HL-60 (cell line): ENCODE results near the gene NRXN3.
A peak's percentile ranks its signal among the peaks of the same experiment; 100 is the strongest.

Source experiments
- DNase-seq, 2 experiments: peaks; one replicate each; pipeline ENCODE4 v3.0.0-alpha.2; 2010 to 2020; ENCODE audit warnings: low read depth in 1 of 2, low spot score in 1 of 2
- H3K27ac ChIP-seq: fragments of 250-450 bp; sonication (Bioruptor Pico); replicated peaks from 2 replicates; pipeline ENCODE4 v1.5.1; 2020; ENCODE audit warnings: mild to moderate bottlenecking, moderate library complexity
- H3K27me3 ChIP-seq: fragments of 250-450 bp; sonication (Bioruptor Pico); 2 replicates; pipeline ENCODE4 v1.5.1; 2021; ENCODE audit warnings: mild to moderate bottlenecking, moderate library complexity; ENCODE audit not compliant: insufficient read depth, poor library complexity, severe bottlenecking
- H3K4me3 ChIP-seq: replicated peaks from 2 replicates; pipeline ENCODE4 v1.5.1; 2011; ENCODE audit warnings: mild to moderate bottlenecking, control low read depth, low read length; ENCODE audit not compliant: insufficient read depth
- GABPA ChIP-seq: IDR thresholded peaks from 2 replicates; pipeline ENCODE4 v1.6.1; 2012; ENCODE audit warnings: low read depth
- POLR2AphosphoS5 ChIP-seq: IDR thresholded peaks from 2 replicates; pipeline ENCODE4 v1.6.1; 2012; ENCODE audit warnings: low read depth
- REST ChIP-seq: IDR thresholded peaks from 2 replicates; pipeline ENCODE4 v1.6.1; 2012; ENCODE audit warnings: low read depth; ENCODE audit not compliant: insufficient replicate concordance
- SPI1 ChIP-seq: IDR thresholded peaks from 2 replicates; pipeline ENCODE4 v1.6.1; 2012; ENCODE audit warnings: low read depth, mild to moderate bottlenecking, borderline replicate concordance
- TF ChIP-seq, protein P1 (sequence below): IDR thresholded peaks from one replicate; pipeline ENCODE4 v1.5.1; 2011; ENCODE audit warnings: low read length, control low read depth, inconsistent platforms; ENCODE audit not compliant: insufficient read depth

Gene NRXN3

DNA sequence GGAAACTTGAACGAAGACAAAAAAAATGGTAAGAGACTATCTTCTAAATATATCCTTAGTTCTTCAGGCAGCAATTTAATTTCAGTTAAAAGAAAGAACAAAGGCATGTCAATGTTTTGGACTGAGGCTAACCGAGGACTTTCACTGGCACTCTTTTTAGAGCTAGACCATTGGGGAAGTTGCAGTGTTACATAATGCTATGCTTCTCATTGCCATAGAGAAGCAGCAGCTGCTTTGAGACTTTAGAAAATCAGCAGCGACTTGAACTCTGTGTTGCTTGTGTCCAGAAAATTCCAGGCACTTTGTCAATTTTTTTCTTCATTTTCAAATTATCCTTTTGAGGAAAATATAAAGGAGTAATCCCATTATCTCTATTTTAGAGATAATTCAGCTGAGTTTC lies 964.2 kb downstream of the NRXN3 start:
- Histone ChIP-seq H3K27me3 (no peaks in the 10 kb centered on the region), H3K4me3 (no peak overlapping the region), H3K27ac (no peak overlapping the region)
- DNase-seq, result peak in 1 of 2 experiments; percentile 33
- TF ChIP-seq GABPA, result no peak
- TF ChIP-seq SPI1, result no peak
- no peak for TF ChIP-seq POLR2AphosphoS5
- TF ChIP-seq, protein P1, sequence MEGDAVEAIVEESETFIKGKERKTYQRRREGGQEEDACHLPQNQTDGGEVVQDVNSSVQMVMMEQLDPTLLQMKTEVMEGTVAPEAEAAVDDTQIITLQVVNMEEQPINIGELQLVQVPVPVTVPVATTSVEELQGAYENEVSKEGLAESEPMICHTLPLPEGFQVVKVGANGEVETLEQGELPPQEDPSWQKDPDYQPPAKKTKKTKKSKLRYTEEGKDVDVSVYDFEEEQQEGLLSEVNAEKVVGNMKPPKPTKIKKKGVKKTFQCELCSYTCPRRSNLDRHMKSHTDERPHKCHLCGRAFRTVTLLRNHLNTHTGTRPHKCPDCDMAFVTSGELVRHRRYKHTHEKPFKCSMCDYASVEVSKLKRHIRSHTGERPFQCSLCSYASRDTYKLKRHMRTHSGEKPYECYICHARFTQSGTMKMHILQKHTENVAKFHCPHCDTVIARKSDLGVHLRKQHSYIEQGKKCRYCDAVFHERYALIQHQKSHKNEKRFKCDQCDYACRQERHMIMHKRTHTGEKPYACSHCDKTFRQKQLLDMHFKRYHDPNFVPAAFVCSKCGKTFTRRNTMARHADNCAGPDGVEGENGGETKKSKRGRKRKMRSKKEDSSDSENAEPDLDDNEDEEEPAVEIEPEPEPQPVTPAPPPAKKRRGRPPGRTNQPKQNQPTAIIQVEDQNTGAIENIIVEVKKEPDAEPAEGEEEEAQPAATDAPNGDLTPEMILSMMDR, result no peak
- TF ChIP-seq REST, result no peak

DNA sequence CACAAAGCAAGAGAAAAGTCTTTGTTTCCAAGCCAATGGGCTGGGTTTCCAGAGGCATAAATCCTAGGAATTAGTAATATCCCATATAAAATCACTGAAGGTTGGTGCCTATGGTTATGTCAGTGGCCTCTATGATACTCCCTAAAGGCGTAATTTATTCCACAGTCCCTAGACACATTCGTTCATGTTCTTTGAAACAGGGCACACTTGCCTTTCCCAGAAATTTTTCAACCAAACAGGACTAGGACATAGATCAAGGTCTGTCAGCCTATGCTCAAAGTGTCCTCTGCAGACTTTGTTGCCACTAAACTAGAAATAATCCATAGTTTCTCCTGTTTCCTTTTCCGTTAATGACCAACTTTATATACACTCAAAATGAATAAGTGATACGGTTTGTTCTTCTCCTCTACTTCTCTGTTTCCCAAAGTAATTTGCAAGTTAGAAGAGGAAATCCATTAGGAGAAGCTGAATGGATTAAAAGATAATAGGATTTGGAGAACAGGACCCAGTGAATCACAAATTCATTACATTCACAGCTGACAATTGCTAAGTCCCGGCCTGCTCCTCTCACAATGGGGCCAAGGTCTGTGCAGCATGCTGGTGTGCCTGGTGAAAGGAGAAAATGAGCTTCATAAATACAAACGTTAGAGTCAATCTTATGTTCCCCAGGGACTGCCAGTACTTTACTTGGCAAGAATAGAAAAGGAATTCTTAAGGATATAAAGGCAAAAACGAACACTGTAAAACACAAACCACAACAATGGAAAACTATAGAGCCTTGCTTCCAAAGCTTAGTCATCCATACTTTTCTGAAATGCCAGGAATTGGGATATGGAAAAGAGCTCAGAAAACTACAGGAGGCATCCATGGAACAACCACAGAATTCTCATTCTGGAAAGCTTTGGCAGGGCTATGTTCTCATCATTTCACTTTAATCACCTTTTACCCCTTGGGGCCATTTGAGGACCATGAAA lies 966.2 kb downstream of the NRXN3 start:
- Histone ChIP-seq H3K27ac (no peak overlapping the region), H3K4me3 (no peak overlapping the region), H3K27me3 (no peaks in the 10 kb centered on the region)
- no peak for TF ChIP-seq SPI1
- no peak for TF ChIP-seq REST
- no peak for DNase-seq

GRCh38 chr14:79137045-79137430 lies 966.9 kb downstream of the NRXN3 start:
- no peaks in the 10 kb centered on the region for H3K27me3 ChIP-seq
- TF ChIP-seq SPI1 (no peak), POLR2AphosphoS5 (no peak), REST (no peak)
- TF ChIP-seq, protein P1, result no peak

More at GRCh38 chr14:79137045-79137430, 966.9 kb downstream of the NRXN3 start:
- Histone ChIP-seq H3K4me3 (no peak overlapping the region), H3K27ac (no peak overlapping the region)
- no peak for DNase-seq
